HepG2 (cell line): ENCODE data around the gene TNFRSF6B. TPM values are rescaled to one million over a fixed set of nuclear protein-coding genes. Genes with fewer than 3 reads are reported as not detected.

Experiments
- FOXK1 ChIP-seq: sonication (generic); formaldehyde crosslinking; IDR thresholded peaks from 2 replicates; pipeline ENCODE4 v1.4.0; 2020; ENCODE audit warnings: low read depth, missing genetic modification reagents, borderline replicate concordance
- JUND ChIP-seq: sonication (generic); formaldehyde crosslinking; IDR thresholded peaks from 2 replicates; pipeline ENCODE4 v1.8.0; 2022; ENCODE audit warnings: mild to moderate bottlenecking, missing genetic modification reagents
- KDM3A ChIP-seq: IDR thresholded peaks from 2 replicates; pipeline ENCODE4 v1.6.1; 2018; ENCODE audit warnings: low read depth, missing compliant biosample characterization
- NONO ChIP-seq, 2 experiments: fragments of 450-650 bp in 1 of 2; sonication (generic) in 1 of 2; formaldehyde crosslinking in 1 of 2; IDR thresholded peaks in 1 of 2; conservative IDR thresholded peaks in 1 of 2; 2 replicates each; pipeline versions ENCODE4 v1.6.1 to v1.8.0; 2017 to 2022; ENCODE audit warnings: mild to moderate bottlenecking in 1 of 2, missing genetic modification reagents in 1 of 2, moderate library complexity in 1 of 2
- RFXAP ChIP-seq: sonication (generic); formaldehyde crosslinking; IDR thresholded peaks from 2 replicates; pipeline ENCODE4 v1.4.0; 2020; ENCODE audit warnings: missing genetic modification reagents, borderline replicate concordance
- SP2 ChIP-seq: sonication (generic); formaldehyde crosslinking; IDR thresholded peaks from 2 replicates; pipeline ENCODE4 v1.5.1; 2020; ENCODE audit warnings: mild to moderate bottlenecking, missing genetic modification reagents
- SRSF4 ChIP-seq: fragments of 200-400 bp; formaldehyde crosslinking; IDR thresholded peaks from one replicate; pipeline ENCODE4 v1.6.1; 2018; ENCODE audit warnings: mild to moderate bottlenecking, low read depth, low read length, moderate library complexity; ENCODE audit not compliant: poor library complexity, severe bottlenecking
- SSRP1 ChIP-seq: IDR thresholded peaks from 2 replicates; pipeline ENCODE4 v1.6.1; 2016; ENCODE audit warnings: control low read depth
- THAP11 ChIP-seq: IDR thresholded peaks from 2 replicates; pipeline ENCODE4 v1.6.1; 2016; ENCODE audit warnings: missing biosample characterization, missing genetic modification reagents
- ZBTB4 ChIP-seq: sonication (generic); formaldehyde crosslinking; IDR thresholded peaks from 2 replicates; pipeline ENCODE4 v1.4.0; 2020; ENCODE audit warnings: missing genetic modification reagents, mild to moderate bottlenecking, borderline replicate concordance
- ZEB1 ChIP-seq: IDR thresholded peaks from 2 replicates; pipeline ENCODE4 v1.6.1; 2012; ENCODE audit warnings: mild to moderate bottlenecking, low read depth, inconsistent platforms; ENCODE audit not compliant: insufficient replicate concordance
- ZFP62 ChIP-seq: sonication (generic); formaldehyde crosslinking; IDR thresholded peaks from 2 replicates; pipeline ENCODE4 v1.4.0; 2020; ENCODE audit warnings: missing genetic modification reagents
- ZNF280B ChIP-seq: sonication (generic); formaldehyde crosslinking; IDR thresholded peaks from 2 replicates; pipeline ENCODE4 v1.5.0; 2020; ENCODE audit warnings: missing genetic modification reagents, mild to moderate bottlenecking, borderline replicate concordance
- ZNF292 ChIP-seq: sonication (generic); formaldehyde crosslinking; IDR thresholded peaks from 2 replicates; pipeline ENCODE4 v1.8.1; 2022; ENCODE audit warnings: mild to moderate bottlenecking, low read depth, missing genetic modification reagents, borderline replicate concordance
- ZNF34 ChIP-seq: sonication (generic); formaldehyde crosslinking; IDR thresholded peaks from 2 replicates; pipeline ENCODE4 v1.4.0; 2020; ENCODE audit warnings: mild to moderate bottlenecking, missing genetic modification reagents, borderline replicate concordance
- ZNF567 ChIP-seq: sonication (generic); formaldehyde crosslinking; IDR thresholded peaks from 2 replicates; pipeline ENCODE4 v1.8.1; 2023; ENCODE audit warnings: mild to moderate bottlenecking, missing genetic modification reagents, borderline replicate concordance
- ZNF605 ChIP-seq: sonication (generic); formaldehyde crosslinking; IDR thresholded peaks from 2 replicates; pipeline ENCODE4 v1.8.0; 2022; ENCODE audit warnings: mild to moderate bottlenecking, missing genetic modification reagents
- ZNF781 ChIP-seq: sonication (generic); formaldehyde crosslinking; IDR thresholded peaks from 2 replicates; pipeline ENCODE4 v1.5.1; 2020; ENCODE audit warnings: borderline replicate concordance, mild to moderate bottlenecking, missing genetic modification reagents; ENCODE audit errors: not compliant biosample characterization
- polyA plus RNA-seq, 8 experiments: library from polyadenylated mRNA; depleted of rRNA in 3 of 8; stranded (reverse) in 7 of 8; unstranded in 1 of 8; fragments of >200 nt; fragmentation: Illumina TruSeq in 4 of 8; extraction: Trizol in 4 of 8; gene quantifications; 2 replicates each; pipeline versions ENCODE4 v1.2.1 to v1.2.3, GENCODE V29; 2011 to 2016; ENCODE audit warnings: low read depth in 4 of 8, missing spikeins in 1 of 8, mixed read lengths in 1 of 8; ENCODE audit not compliant: insufficient read depth in 1 of 8
- total RNA-seq, 5 experiments: library from RNA; depleted of rRNA; stranded (reverse); fragments of >200 nt; fragmentation: Illumina TruSeq; extraction: Trizol; gene quantifications; 2 replicates each; pipeline ENCODE4 v1.2.3, GENCODE V29; 2016; ENCODE audit warnings: low read depth in 1 of 5
- TF ChIP-seq, protein P1 (sequence below): sonication (generic); formaldehyde crosslinking; IDR thresholded peaks from 2 replicates; pipeline ENCODE4 v1.4.0; 2020; ENCODE audit warnings: missing genetic modification reagents; ENCODE audit errors: not compliant biosample characterization
- TF ChIP-seq, protein P2 (sequence below): sonication (generic); formaldehyde crosslinking; IDR thresholded peaks from 2 replicates; pipeline ENCODE4 v1.8.1; 2023; ENCODE audit warnings: missing genetic modification reagents, inconsistent platforms, borderline replicate concordance

Gene TNFRSF6B
- total and polyA plus RNA-seq, 2 of the 13 experiments (the other 11 are each of a cell fraction or from before 2014, with no cell fraction given): 0.24 TPM; not detected in 1

DNA sequence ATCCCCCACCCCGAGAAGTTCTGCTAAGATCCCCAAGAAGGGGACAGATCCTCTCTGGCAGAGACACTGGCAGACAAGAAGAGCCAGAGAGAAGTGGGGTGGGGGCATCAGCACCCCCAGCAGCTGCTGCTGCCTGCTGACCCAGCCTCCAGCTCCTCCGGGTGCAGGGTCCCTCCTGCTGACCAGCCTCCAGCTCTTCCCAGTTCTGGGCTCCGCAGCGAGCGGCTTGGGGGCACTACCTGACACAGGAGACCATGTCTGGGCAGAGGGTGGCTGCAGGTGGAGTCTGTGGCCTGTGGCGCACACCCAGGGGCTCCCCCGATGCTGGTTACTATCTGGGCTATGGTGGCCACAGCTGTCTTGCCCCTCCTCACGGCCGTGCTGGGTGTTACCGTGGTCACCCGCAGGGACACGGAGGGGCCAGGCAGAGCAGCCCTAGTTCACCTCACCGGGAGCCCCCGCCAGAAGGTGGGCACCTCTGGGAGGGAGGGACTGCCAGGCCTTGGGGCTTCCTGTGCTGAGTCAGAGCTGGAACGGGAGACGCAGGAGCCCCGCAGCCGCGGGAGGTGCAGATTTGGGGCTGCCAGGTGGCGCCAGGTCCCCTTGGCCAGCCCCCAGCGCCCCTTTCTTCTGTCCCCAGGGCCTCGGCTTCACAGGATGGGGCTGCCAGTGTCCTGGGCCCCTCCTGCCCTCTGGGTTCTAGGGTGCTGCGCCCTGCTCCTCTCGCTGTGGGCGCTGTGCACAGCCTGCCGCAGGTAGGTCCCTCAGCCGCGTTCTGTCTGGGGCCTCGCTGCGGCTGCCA, 40.6 kb downstream of the TNFRSF6B start (continued):
- peak; percentile 18; the same call in 1 of the 2 replicates for TF ChIP-seq ZNF280B (CRISPR knock-in tag)
- no peak for TF ChIP-seq ZNF567 (CRISPR knock-in tag)
- no peak for TF ChIP-seq ZNF781
- no peak for TF ChIP-seq SRSF4
- no peak for TF ChIP-seq NONO (IDR thresholded peaks at IDR 0.05)
- no peak for TF ChIP-seq NONO (CRISPR knock-in tag; conservative IDR thresholded peaks at IDR 0.05)
- TF ChIP-seq ZNF605: no peak
- TF ChIP-seq ZEB1: no peak
- TF ChIP-seq, protein P1, sequence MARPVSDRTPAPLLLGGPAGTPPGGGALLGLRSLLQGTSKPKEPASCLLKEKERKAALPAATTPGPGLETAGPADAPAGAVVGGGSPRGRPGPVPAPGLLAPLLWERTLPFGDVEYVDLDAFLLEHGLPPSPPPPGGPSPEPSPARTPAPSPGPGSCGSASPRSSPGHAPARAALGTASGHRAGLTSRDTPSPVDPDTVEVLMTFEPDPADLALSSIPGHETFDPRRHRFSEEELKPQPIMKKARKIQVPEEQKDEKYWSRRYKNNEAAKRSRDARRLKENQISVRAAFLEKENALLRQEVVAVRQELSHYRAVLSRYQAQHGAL (CRISPR knock-in tag): no peak
- TF ChIP-seq JUND (CRISPR knock-in tag): no peak
- TF ChIP-seq FOXK1 (CRISPR knock-in tag): peak; percentile 19; the same call in 1 of the 2 replicates
- TF ChIP-seq, protein P2, sequence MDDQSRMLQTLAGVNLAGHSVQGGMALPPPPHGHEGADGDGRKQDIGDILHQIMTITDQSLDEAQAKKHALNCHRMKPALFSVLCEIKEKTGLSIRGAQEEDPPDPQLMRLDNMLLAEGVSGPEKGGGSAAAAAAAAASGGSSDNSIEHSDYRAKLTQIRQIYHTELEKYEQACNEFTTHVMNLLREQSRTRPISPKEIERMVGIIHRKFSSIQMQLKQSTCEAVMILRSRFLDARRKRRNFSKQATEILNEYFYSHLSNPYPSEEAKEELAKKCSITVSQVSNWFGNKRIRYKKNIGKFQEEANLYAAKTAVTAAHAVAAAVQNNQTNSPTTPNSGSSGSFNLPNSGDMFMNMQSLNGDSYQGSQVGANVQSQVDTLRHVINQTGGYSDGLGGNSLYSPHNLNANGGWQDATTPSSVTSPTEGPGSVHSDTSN (CRISPR knock-in tag): no peak
- TF ChIP-seq SP2 (CRISPR knock-in tag): no peak
- TF ChIP-seq SSRP1 (CRISPR knock-in tag): no peak; the same call in 1 of the 2 replicates
- TF ChIP-seq RFXAP: no peak
- TF ChIP-seq ZNF34 (CRISPR knock-in tag): no peak
- no peak for TF ChIP-seq KDM3A
- TF ChIP-seq ZBTB4 (CRISPR knock-in tag): peak; percentile 64
- TF ChIP-seq ZNF292 (CRISPR knock-in tag): peak; percentile 54; the same call in 1 of the 2 replicates
- TF ChIP-seq THAP11 (CRISPR knock-in tag): no peak
- TF ChIP-seq ZFP62 (CRISPR knock-in tag): no peak
